Activated CD8-positive, alpha-beta T cell treated with anti-CD3 and anti-CD28 coated beads, Interleukin-2, amount 10 ng/mL, durations not matched to agents 7 days and 5 days (primary cell): ENCODE results near the gene DNAH2. TPM values are rescaled to one million over a fixed set of nuclear protein-coding genes. Genes with fewer than 3 reads are reported as not detected.

Experiments used
- ATAC-seq: fragments of 150-1000 bp; cut with Tn5 transposase; one replicate; pipeline ENCODE4 v1.10.0; 2021; ENCODE audit warnings: moderate library complexity
- CTCF ChIA-PET: fragments of 350-600 bp; sonication (Branson Sonifier 250); formaldehyde crosslinking; loops from one replicate; lab custom pipeline; 2021; ENCODE audit warnings: antibody characterized with exemption; lab: Charles Lee
- POLR2A ChIA-PET: fragments of 350-600 bp; sonication (Branson Sonifier 250); formaldehyde crosslinking; loops from one replicate; lab custom pipeline; 2021; ENCODE audit warnings: antibody characterized with exemption; lab: Charles Lee
- DNase-seq: peaks from one replicate; pipeline ENCODE4 v3.0.0-alpha.2; 2020
- H3K27ac Mint-ChIP-seq: one replicate; pipeline ENCODE4 v1.8.0; 2021; ENCODE audit warnings: mild to moderate bottlenecking, mixed read lengths
- H3K27me3 Mint-ChIP-seq: one replicate; pipeline ENCODE4 v1.8.0; 2021; ENCODE audit warnings: low read depth, mixed read lengths
- H3K36me3 Mint-ChIP-seq: one replicate; pipeline ENCODE4 v1.8.0; 2021; ENCODE audit warnings: low read depth, mixed read lengths
- H3K4me1 Mint-ChIP-seq: one replicate; pipeline ENCODE4 v1.8.0; 2021; ENCODE audit warnings: low read depth, mixed read lengths
- H3K4me3 Mint-ChIP-seq: one replicate; pipeline ENCODE4 v1.8.0; 2021; ENCODE audit warnings: mild to moderate bottlenecking, mixed read lengths
- H3K9me3 Mint-ChIP-seq: one replicate; pipeline ENCODE4 v1.8.0; 2022; ENCODE audit warnings: mixed read lengths; ENCODE audit not compliant: insufficient read depth
- total RNA-seq, 2 experiments: library from RNA; stranded (reverse); gene quantifications; one replicate each; pipeline ENCODE4 v1.2.3, GENCODE V29; 2021

DNAH2 gene
- total RNA-seq, 2 experiments from 2014 or later = not detected

DNA sequence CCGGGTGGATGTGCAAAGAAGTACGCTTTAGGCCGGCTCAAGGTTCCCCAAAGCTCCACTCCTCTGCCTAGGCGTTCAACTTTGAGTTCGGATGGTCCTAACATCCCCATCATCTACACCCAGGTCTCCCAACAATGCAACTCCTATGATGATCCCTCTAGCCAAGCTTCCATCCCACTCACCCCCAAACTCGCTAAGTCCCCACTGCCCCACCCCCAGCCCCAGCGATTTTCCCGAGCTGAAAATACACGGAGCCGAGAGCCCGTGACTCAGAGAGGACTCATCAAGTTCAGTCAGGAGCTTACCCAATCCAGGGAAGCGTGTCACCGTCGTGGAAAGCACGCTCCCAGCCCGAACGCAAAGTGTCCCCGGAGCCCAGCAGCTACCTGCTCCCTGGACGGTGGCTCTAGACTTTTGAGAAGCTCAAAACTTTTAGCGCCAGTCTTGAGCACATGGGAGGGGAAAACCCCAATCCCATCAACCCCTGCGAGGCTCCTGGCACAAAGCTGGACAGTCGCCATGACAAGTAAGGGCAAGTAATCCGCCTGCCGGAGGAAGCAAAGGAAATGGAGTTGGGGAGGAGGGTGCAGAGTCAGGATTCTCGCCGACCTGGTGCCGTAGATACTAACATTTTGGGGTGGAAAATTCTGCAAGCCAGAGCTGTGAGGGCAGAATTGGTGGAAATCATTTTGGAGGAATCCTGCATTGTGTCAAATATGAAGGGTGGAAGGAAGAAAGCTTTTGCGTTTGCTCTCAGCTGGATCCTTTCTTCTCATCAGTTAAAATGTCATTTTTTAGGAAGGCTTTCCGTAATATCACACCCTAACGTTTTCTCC is 30.3 kb upstream of the DNAH2 start, which contains the start of gene TP53:
Gene TP53, minus strand, starts transcription at position 419 of the 836 bp plus-strand sequence. CDS start 10,896 bp downstream, outside the sequence.
- CTCF ChIA-PET = interaction anchor here (0.6 to 7.2 kb wide), 59 partner anchors 8 to 1059 kb away, joined by 3 to 129 read pairs (median 5); partner anchors contain the start of genes ACAP1, ATP1B2, CD68 and DNAH2
- H3K4me1 Mint-ChIP-seq = peaks cover 38% of the 10 kb centered on the region

DNA sequence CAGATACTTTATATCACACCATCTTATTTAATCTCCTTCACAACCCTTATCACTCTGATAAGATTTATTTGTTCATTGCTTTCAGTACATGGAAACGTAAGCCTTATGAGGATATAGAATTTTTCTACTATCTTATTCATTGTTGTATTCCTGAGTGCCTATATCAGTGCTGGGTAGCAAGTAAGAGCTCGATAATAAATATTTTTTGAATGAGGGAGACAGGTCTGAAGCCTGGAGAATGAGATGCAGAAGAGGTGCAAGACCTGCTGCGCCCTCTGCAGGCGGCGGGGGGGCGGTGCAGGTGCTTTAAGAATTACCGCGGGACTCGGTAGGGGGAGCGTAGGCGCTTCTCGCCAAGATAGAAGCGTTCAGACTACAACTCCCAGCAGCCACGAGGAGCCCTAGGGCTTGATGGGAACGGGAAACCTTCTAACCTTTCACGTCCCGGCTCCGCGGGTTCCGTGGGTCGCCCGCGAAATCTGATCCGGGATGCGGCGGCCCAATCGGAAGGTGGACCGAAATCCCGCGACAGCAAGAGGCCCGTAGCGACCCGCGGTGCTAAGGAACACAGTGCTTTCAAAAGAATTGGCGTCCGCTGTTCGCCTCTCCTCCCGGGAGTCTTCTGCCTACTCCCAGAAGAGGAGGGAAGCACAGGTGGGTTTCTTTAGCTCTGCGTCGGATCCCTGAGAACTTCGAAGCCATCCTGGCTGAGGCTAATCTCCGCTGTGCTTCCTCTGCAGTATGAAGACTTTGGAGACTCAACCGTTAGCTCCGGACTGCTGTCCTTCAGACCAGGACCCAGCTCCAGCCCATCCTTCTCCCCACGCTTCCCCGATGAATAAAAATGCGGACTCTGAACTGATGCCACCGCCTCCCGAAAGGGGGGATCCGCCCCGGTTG is 29.4 kb upstream of the DNAH2 start, which contains the start of gene WRAP53:
Gene WRAP53, plus strand, starts transcription at position 570 of the 900 bp plus-strand sequence. Its CDS starts 172 bp downstream, at position 742.
- peaks cover 34% of the 10 kb centered on the region for H3K36me3 Mint-ChIP-seq

More for the DNA sequence above, 30.3 kb upstream of the DNAH2 start, which contains the start of gene TP53:
- Mint-ChIP-seq H3K4me3 (peak within 1 kb of the TSS; percentile 98), H3K27ac (peak within 1 kb of the TSS; percentile 100), H3K36me3 (peaks cover 33% of the 10 kb centered on the region), H3K9me3 (no peaks in the 10 kb centered on the region), H3K27me3 (no peaks in the 10 kb centered on the region)
- DNase-seq (peak; percentile 95), ATAC-seq (peak; percentile 58)
- POLR2A ChIA-PET = interaction anchor here (0.6 to 5.3 kb wide), 51 partner anchors 11 to 671 kb away, joined by 3 to 101 read pairs (median 6); partner anchors contain the start of genes ACAP1, ATP1B2, CD68 and CNTROB

GRCh38 chr17:7688808-7689316 is 28.7 kb upstream of the DNAH2 start:
- POLR2A ChIA-PET = interaction anchor here (0.6 to 5.3 kb wide), 7 partner anchors 16 to 253 kb away, joined by 3 to 101 read pairs (median 37); partner anchors contain the start of genes EFNB3, MPDU1, SAT2 and SHBG
- peak overlapping the region; percentile 98 for H3K4me3 Mint-ChIP-seq
- ATAC-seq = no peak
- H3K27ac Mint-ChIP-seq = peak overlapping the region; percentile 100
- peaks cover 40% of the 10 kb centered on the region for H3K4me1 Mint-ChIP-seq
- no peaks in the 10 kb centered on the region for H3K9me3 Mint-ChIP-seq
- H3K36me3 Mint-ChIP-seq = peaks cover 35% of the 10 kb centered on the region
- CTCF ChIA-PET = interaction anchor here (0.9 to 7.2 kb wide), 24 partner anchors 16 to 643 kb away, joined by 3 to 129 read pairs (median 12); partner anchors contain the start of genes CD68, DNAH2, EFNB3 and FXR2
- no peaks in the 10 kb centered on the region for H3K27me3 Mint-ChIP-seq
- no peak for DNase-seq

More for the DNA sequence above, 29.4 kb upstream of the DNAH2 start, which contains the start of gene WRAP53:
- ATAC-seq (peak; percentile 85), DNase-seq (peak; percentile 97)
- H3K4me1 Mint-ChIP-seq = peaks cover 40% of the 10 kb centered on the region
- peak within 1 kb of the TSS; percentile 100 for H3K27ac Mint-ChIP-seq
- H3K9me3 Mint-ChIP-seq = no peaks in the 10 kb centered on the region
- H3K27me3 Mint-ChIP-seq = no peaks in the 10 kb centered on the region
- POLR2A ChIA-PET = interaction anchor here (0.5 to 5.3 kb wide), 38 partner anchors 12 to 989 kb away, joined by 3 to 101 read pairs (median 6); partner anchors contain the start of genes ATP1B2, CTC1, EFNB3 and FXR2
- CTCF ChIA-PET = interaction anchor here (0.6 to 7.2 kb wide), 60 partner anchors 9 to 1058 kb away, joined by 3 to 129 read pairs (median 5); partner anchors contain the start of genes ACAP1, ATP1B2, CD68 and DNAH2
- H3K4me3 Mint-ChIP-seq = peak within 1 kb of the TSS; percentile 98

GRCh38 chr17:7695586-7695985 is 22.0 kb upstream of the DNAH2 start:
- H3K36me3 Mint-ChIP-seq = peaks cover 31% of the 10 kb centered on the region
- POLR2A ChIA-PET = no interaction called here
- no peak overlapping the region for H3K4me3 Mint-ChIP-seq
- no peak overlapping the region for H3K27ac Mint-ChIP-seq
- ATAC-seq = no peak
- CTCF ChIA-PET = no interaction called here
- DNase-seq = no peak
- peaks cover 2% of the 10 kb centered on the region for H3K4me1 Mint-ChIP-seq
- no peaks in the 10 kb centered on the region for H3K27me3 Mint-ChIP-seq
- no peaks in the 10 kb centered on the region for H3K9me3 Mint-ChIP-seq

- ATAC-seq = no peak
Observed at GRCh38 chr17:7697828-7698588, 19.5 kb upstream of the DNAH2 start.

GRCh38 chr17:7700510-7700909 is 17.0 kb upstream of the DNAH2 start:
- no peak overlapping the region for H3K4me3 Mint-ChIP-seq
- peaks cover 9% of the 10 kb centered on the region for H3K4me1 Mint-ChIP-seq
- no peaks in the 10 kb centered on the region for H3K9me3 Mint-ChIP-seq
- CTCF ChIA-PET = interaction anchor here (1.1 kb wide), 1 partner anchor 10 kb away, joined by 3 read pairs; no protein-coding TSS in a partner anchor
- no peak for ATAC-seq
- H3K36me3 Mint-ChIP-seq = peaks cover 33% of the 10 kb centered on the region
- no peak for DNase-seq
- POLR2A ChIA-PET = no interaction called here
- peaks cover 14% of the 10 kb centered on the region for H3K27me3 Mint-ChIP-seq
- no peak overlapping the region for H3K27ac Mint-ChIP-seq

More at GRCh38 chr17:7697828-7698588, 19.5 kb upstream of the DNAH2 start:
- no peaks in the 10 kb centered on the region for H3K27me3 Mint-ChIP-seq
- no peak for DNase-seq
- H3K4me3 Mint-ChIP-seq = no peak overlapping the region
- CTCF ChIA-PET = no interaction called here
- POLR2A ChIA-PET = no interaction called here
- peaks cover 37% of the 10 kb centered on the region for H3K36me3 Mint-ChIP-seq
- H3K9me3 Mint-ChIP-seq = no peaks in the 10 kb centered on the region
- no peak overlapping the region for H3K27ac Mint-ChIP-seq
- peaks cover under 1% of the 10 kb centered on the region for H3K4me1 Mint-ChIP-seq

- peaks cover 13% of the 10 kb centered on the region for H3K4me1 Mint-ChIP-seq
- CTCF ChIA-PET = interaction anchor here (1.7 kb wide), 1 partner anchor 14 kb away, joined by 4 read pairs; the partner anchor contains the start of gene TP53
- H3K4me3 Mint-ChIP-seq = no peak overlapping the region
- DNase-seq (no peak), ATAC-seq (no peak)
- peaks cover 26% of the 10 kb centered on the region for H3K27me3 Mint-ChIP-seq
- H3K36me3 Mint-ChIP-seq = peaks cover 25% of the 10 kb centered on the region
- H3K9me3 Mint-ChIP-seq = no peaks in the 10 kb centered on the region
- POLR2A ChIA-PET = no interaction called here
- no peak overlapping the region for H3K27ac Mint-ChIP-seq
Observed at GRCh38 chr17:7701681-7702080, 15.9 kb upstream of the DNAH2 start.

DNA sequence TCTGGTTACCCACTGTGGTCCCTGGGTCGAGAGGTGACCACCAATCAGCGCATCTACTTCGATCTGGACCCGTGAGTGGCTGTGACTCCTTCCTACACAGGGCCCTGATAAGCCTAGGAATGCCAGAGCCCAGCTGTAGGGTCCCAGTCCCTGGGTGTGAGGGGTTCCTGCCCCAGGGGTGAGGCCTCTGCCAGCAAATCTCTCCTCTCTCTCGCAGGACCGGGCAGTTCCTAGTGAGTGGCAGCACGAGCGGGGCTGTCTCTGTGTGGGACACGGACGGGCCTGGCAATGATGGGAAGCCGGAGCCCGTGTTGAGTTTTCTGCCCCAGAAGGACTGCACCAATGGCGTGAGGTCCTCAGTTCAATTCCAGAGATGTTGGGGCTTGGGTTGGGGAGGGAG is 14.8 kb upstream of the DNAH2 start:
- Mint-ChIP-seq H3K4me1 (peaks cover 13% of the 10 kb centered on the region), H3K36me3 (peaks cover 23% of the 10 kb centered on the region), H3K27me3 (peaks cover 35% of the 10 kb centered on the region), H3K9me3 (no peaks in the 10 kb centered on the region), H3K27ac (no peak overlapping the region), H3K4me3 (no peak overlapping the region)
- DNase-seq (no peak), ATAC-seq (no peak)
- ChIA-PET POLR2A (interaction anchor here (1.2 kb wide), 1 partner anchor 15 kb away, joined by 3 read pairs; the partner anchor contains the start of gene DNAH2), CTCF (interaction anchor here (1.7 kb wide), 1 partner anchor 15 kb away, joined by 4 read pairs; the partner anchor contains the start of gene TP53)

DNA sequence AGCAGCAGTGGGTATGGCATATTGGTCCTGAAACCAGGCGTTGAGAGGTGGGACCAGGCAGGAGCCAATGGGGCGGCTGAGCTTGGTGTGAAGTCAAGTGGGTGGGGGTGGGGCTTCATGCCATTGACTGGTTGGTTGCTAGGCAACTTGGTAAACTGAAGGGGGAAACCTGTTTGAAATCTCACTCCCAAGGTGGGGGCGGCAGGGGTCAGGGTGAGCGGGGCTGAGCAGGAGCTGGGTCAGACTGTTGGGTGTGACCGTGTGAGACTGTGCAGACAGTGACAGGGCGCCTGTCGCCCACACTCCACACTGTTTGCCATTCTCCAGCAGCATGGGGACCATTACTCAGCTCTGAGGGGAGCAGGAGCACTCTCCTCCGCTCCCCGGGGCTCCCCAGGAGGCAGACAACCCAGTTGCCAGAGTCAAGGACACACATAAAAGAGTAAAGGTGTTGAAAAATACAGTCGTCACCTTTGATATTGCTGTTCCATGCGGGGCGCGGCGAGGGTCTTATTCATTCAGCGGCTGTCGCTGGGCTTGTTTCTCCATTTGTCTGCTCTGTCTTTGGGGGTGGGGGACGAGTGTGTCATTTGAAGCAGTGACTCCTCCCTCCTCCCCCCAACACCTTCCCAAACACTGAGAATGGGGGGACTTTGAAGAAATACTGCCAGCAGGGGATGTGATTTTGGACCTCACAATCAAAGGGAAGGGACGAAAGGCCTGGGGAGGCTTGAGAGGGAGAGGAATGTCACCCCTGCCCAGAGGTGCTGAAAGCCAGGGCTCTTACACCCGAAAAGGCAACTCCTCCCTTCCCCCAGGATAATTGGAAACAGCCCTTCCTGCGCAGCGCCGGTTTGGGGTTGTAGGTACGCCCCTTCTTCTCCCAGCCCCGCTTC is 13.7 kb upstream of the DNAH2 start:
- ATAC-seq (peak; percentile 50), DNase-seq (no peak)
- peaks cover 13% of the 10 kb centered on the region for H3K4me1 Mint-ChIP-seq
- CTCF ChIA-PET = interaction anchor here (1.3 to 1.6 kb wide), 2 partner anchors 15 to 16 kb away, joined by 6 to 7 read pairs; partner anchors contain the start of genes TP53 and WRAP53
- no peak overlapping the region for H3K27ac Mint-ChIP-seq
- H3K27me3 Mint-ChIP-seq = peaks cover 38% of the 10 kb centered on the region
- H3K9me3 Mint-ChIP-seq = no peaks in the 10 kb centered on the region
- no peak overlapping the region for H3K4me3 Mint-ChIP-seq
- peaks cover 20% of the 10 kb centered on the region for H3K36me3 Mint-ChIP-seq
- POLR2A ChIA-PET = interaction anchor here (1.2 to 4.4 kb wide), 2 partner anchors 14 to 16 kb away, joined by 3 to 37 read pairs; partner anchors contain the start of genes DNAH2, TP53 and WRAP53
